Spleen (tissue), 11 donors: ENCODE measurements around the gene SPNS1. TPM values are rescaled to one million over a fixed set of nuclear protein-coding genes. Genes with fewer than 3 reads are reported as not detected.

Source experiments
- DNase-seq: peaks from one replicate; pipeline ENCODE4 v3.0.0-alpha.2; 2020
- H3K27ac ChIP-seq, 8 donors: fragments of 200-600 bp; sonication (generic) in 7 of 8; 1 replicate in 4 of 8; 2 replicates in 4 of 8; pipeline versions ENCODE4 v1.5.0 to v1.8.0; 2016 to 2021; ENCODE audit warnings: inconsistent platforms in 4 of 8, mild to moderate bottlenecking in 4 of 8, moderate library complexity in 1 of 8
- H3K27me3 ChIP-seq, 7 donors: fragments of 200-600 bp; sonication (generic) in 6 of 7; replicated peaks in 1 of 7; 1 replicate in 4 of 7; 2 replicates in 3 of 7; pipeline versions ENCODE4 v1.5.0 to v1.8.0; 2016 to 2021; ENCODE audit warnings: inconsistent platforms in 3 of 7, mild to moderate bottlenecking in 1 of 7
- H3K36me3 ChIP-seq, 6 donors: fragments of 200-600 bp; sonication (generic) in 5 of 6; 1 replicate in 4 of 6; 2 replicates in 2 of 6; pipeline versions ENCODE4 v1.5.0 to v1.8.0; 2016 to 2021; ENCODE audit warnings: inconsistent platforms in 2 of 6
- H3K4me1 ChIP-seq, 6 donors: fragments of 200-600 bp; sonication (generic) in 5 of 6; 1 replicate in 3 of 6; 2 replicates in 3 of 6; pipeline versions ENCODE4 v1.5.0 to v1.8.0; 2016 to 2021; ENCODE audit warnings: inconsistent platforms in 3 of 6
- H3K4me3 ChIP-seq, 8 donors: fragments of 200-600 bp; sonication (generic) in 7 of 8; 1 replicate in 4 of 8; 2 replicates in 4 of 8; pipeline versions ENCODE4 v1.5.0 to v1.8.0; 2016 to 2021; ENCODE audit warnings: inconsistent platforms in 4 of 8, mild to moderate bottlenecking in 4 of 8, moderate library complexity in 2 of 8
- H3K9me3 ChIP-seq, 8 donors: fragments of 200-600 bp; sonication (generic) in 7 of 8; 1 replicate in 4 of 8; 2 replicates in 4 of 8; pipeline versions ENCODE4 v1.5.0 to v1.8.0; 2016 to 2021; ENCODE audit warnings: inconsistent platforms in 4 of 8
- POLR2A ChIP-seq, 3 donors: fragments of 450-650 bp; IDR thresholded peaks; one replicate each; pipeline ENCODE4 v1.5.1; 2017; ENCODE audit warnings: antibody characterized with exemption in 3 of 3, mild to moderate bottlenecking in 1 of 3
- POLR2AphosphoS5 ChIP-seq, 3 donors: sonication (generic); formaldehyde crosslinking; IDR thresholded peaks; one replicate each; pipeline ENCODE4 v1.5.1; 2017; ENCODE audit warnings: antibody characterized with exemption in 3 of 3
- WGBS, 5 donors: extraction: QIAGEN DNeasy Blood & Tissue Kit in 3 of 5; methylation state at CpG; one replicate each; pipeline versions ENCODE4 v1.1.5 to v1.1.7; 2013 to 2018; 5-methylcytosine and 5-hydroxymethylcytosine counted together
- intact Hi-C: fragments of 100-400 bp; cut with DNase I; formaldehyde crosslinking; loops from one replicate; pipeline ENCODE4 v1.15.0; 2023; ENCODE audit warnings: low total_unique reads
- polyA plus RNA-seq, 3 donors: library from polyadenylated mRNA; stranded (reverse); fragments of 200-250 nt; gene quantifications; one replicate each; pipeline ENCODE4 v1.2.1, GENCODE V29; 2013
- total RNA-seq, 7 donors: library from RNA; depleted of rRNA in 3 of 7; stranded (reverse); fragments of >200 nt in 3 of 7; fragmentation: NEBNext Ultra II Directional in 4 of 7; extraction: Animal tissue kit (Norgen Biotek cat#: 25700) in 4 of 7; gene quantifications; one replicate each; pipeline versions ENCODE4 v1.1.0 to v1.2.1, GENCODE V29; 2016 to 2021
- TF ChIP-seq, protein P1 (sequence below), 11 experiments: fragments of 200-600 bp in 7 of 11; fragments of 450-650 bp in 4 of 11; sonication (generic) in 4 of 11; IDR thresholded peaks in 8 of 11; conservative IDR thresholded peaks in 3 of 11; 1 replicate in 7 of 11; 2 replicates in 4 of 11; pipeline versions ENCODE4 v1.4.0 to v1.8.0; 2016 to 2021; ENCODE audit warnings: antibody characterized with exemption in 11 of 11, inconsistent platforms in 4 of 11, mild to moderate bottlenecking in 1 of 11
- donor health status: healthy with polysubstance abuse.
- donor health status: DM: no; HTN: no; CAD: no; lungs with moderate emphysema.
- donor health status: DM: no; HTN: no; CAD: no.
- donor health status: Bipolar disorder and iron deficiency.
- donor health status: healthy.
- donor health status: DM: no; HTN: no; CAD: no.
- donor health status: DM: yes; HTN: yes; CAD: no.

Gene SPNS1
- total and polyA plus RNA-seq, 10 donors = 26.9 to 91.4 (median 30.9) TPM

DNA sequence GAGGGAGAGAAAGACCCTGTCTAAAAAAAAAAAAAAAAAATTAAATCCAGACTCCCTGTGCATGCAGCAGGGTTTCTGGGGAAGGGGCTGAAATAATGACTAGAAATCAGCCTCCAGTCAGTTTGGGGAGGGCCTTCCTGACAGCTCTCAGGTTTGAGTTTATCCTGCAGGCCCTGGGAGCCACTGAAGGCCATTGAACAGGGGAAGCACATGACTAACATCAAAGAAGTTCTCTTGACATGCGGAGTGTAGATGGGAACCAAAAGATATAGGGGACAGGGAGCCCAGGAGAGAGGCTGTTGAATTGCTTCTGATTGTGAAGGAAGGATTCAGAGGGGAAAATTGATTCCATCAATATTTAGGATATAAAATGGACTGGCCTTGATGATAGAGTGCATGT lies 46.8 kb upstream of the SPNS1 start:
- 72 to 88% (median 79%) methylated on average over 1 of the region's 1 CpG for WGBS, 5 donors
- intact Hi-C loops = no loop called here
- Histone ChIP-seq H3K9me3 (no peaks in the 10 kb centered on the region), H3K27ac (no peak overlapping the region), H3K4me3 (no peak overlapping the region), H3K36me3 (peaks cover 0 to 5% (median 0%) of the 10 kb centered on the region in 6 donors), H3K27me3 (no peaks in the 10 kb centered on the region), H3K4me1 (peaks cover 17 to 62% (median 37%) of the 10 kb centered on the region in 6 donors)
- TF ChIP-seq POLR2AphosphoS5 (IDR thresholded peaks at IDR 0.05) = no peak
- TF ChIP-seq, protein P1, sequence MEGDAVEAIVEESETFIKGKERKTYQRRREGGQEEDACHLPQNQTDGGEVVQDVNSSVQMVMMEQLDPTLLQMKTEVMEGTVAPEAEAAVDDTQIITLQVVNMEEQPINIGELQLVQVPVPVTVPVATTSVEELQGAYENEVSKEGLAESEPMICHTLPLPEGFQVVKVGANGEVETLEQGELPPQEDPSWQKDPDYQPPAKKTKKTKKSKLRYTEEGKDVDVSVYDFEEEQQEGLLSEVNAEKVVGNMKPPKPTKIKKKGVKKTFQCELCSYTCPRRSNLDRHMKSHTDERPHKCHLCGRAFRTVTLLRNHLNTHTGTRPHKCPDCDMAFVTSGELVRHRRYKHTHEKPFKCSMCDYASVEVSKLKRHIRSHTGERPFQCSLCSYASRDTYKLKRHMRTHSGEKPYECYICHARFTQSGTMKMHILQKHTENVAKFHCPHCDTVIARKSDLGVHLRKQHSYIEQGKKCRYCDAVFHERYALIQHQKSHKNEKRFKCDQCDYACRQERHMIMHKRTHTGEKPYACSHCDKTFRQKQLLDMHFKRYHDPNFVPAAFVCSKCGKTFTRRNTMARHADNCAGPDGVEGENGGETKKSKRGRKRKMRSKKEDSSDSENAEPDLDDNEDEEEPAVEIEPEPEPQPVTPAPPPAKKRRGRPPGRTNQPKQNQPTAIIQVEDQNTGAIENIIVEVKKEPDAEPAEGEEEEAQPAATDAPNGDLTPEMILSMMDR (IDR thresholded peaks at IDR 0.05 in 8 of 11, conservative IDR thresholded peaks at IDR 0.05 in 3 of 11) = no peak
- no peak for TF ChIP-seq POLR2A (IDR thresholded peaks at IDR 0.05)
- no peak for DNase-seq

DNA sequence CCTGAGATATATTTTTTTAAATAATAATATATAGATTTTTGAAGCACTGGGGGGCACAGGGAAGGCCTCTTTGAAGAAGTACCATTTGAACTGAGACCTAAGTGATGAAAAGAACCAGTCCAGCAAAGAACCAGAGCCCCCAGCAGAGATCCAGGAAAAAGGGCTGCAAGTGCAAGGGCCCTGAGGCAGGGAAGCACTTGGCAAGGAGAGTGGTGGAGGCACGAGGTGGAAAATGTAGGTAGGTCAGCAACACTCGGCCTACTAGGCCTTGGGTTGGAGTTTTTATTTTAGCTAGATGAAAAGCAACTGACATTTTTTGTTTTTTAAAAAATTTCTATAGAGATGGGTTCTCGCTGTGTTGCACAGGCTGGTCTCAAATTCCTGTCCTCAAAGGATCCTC lies 44.4 kb upstream of the SPNS1 start:
- DNase-seq = no peak
- intact Hi-C loops = no loop called here
- Histone ChIP-seq H3K9me3 (no peaks in the 10 kb centered on the region), H3K4me3 (no peak overlapping the region), H3K27ac (peak overlapping the region in 7 of 8 donors; percentile 10 to 88 (median 81)), H3K27me3 (no peaks in the 10 kb centered on the region), H3K36me3 (peaks cover 0 to 13% (median 0%) of the 10 kb centered on the region in 6 donors), H3K4me1 (peaks cover 6 to 65% (median 22%) of the 10 kb centered on the region in 6 donors)
- 76 to 84% (median 78%) methylated on average over 3 of the region's 3 CpGs for WGBS, 5 donors
- TF ChIP-seq POLR2AphosphoS5 (IDR thresholded peaks at IDR 0.05) (no peak), POLR2A (IDR thresholded peaks at IDR 0.05) (no peak)
- TF ChIP-seq, protein P1 (IDR thresholded peaks at IDR 0.05 in 8 of 11, conservative IDR thresholded peaks at IDR 0.05 in 3 of 11) = no peak

DNA sequence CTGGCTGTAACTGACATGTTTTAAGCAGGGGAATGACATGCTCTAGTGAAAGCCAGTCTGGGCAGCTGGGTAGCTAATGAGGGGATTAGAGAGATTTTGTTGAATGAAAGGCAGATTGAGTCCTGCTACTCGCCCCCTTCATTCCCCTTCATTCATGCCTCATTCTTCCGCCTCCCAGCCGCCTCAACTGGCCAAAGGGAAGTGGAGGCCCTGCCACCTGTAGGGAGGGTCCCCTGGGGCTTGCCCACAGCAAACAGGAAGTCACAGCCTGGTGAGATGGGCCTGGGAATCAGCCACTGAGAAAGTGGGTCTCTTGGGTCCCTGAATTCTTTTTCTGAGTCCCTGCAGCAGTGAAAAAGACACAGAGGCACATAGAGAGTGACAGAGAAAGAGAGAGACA lies 43.9 kb upstream of the SPNS1 start:
- Histone ChIP-seq H3K27me3 (no peaks in the 10 kb centered on the region), H3K4me3 (peak overlapping the region in 4 of 8 donors; percentile 49 to 74 (median 54)), H3K27ac (peak overlapping the region in 7 of 8 donors; percentile 11 to 88 (median 81)), H3K9me3 (no peaks in the 10 kb centered on the region), H3K36me3 (peaks cover 0 to 16% (median 0%) of the 10 kb centered on the region in 6 donors), H3K4me1 (peaks cover 6 to 68% (median 24%) of the 10 kb centered on the region in 6 donors)
- TF ChIP-seq POLR2AphosphoS5 (IDR thresholded peaks at IDR 0.05) (peak in 2 of 3 donors; percentile 80 to 83), POLR2A (IDR thresholded peaks at IDR 0.05) (no peak)
- DNase-seq = peak; percentile 86
- 32 to 53% (median 40%) methylated on average over 3 of the region's 3 CpGs for WGBS, 5 donors
- intact Hi-C loops = no loop called here

DNA sequence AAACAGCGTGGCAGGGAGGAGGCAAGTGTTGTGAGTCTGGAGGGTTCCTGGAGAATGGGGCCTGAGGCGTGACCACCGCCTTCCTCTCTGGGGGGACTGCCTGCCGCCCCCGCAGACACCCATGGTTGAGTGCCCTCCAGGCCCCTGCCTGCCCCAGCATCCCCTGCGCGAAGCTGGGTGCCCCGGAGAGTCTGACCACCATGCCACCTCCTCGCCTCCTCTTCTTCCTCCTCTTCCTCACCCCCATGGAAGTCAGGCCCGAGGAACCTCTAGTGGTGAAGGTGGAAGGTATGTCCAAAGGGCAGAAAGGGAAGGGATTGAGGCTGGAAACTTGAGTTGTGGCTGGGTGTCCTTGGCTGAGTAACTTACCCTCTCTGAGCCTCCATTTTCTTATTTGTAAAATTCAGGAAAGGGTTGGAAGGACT lies 42.8 kb upstream of the SPNS1 start, which contains the start of gene CD19:
Gene CD19, plus strand, starts transcription at position 171 of the 425 bp plus-strand sequence. Its CDS starts 30 bp downstream, at position 201.
- Histone ChIP-seq H3K27me3 (no peaks in the 10 kb centered on the region), H3K4me1 (peaks cover 8 to 68% (median 30%) of the 10 kb centered on the region in 6 donors), H3K4me3 (peak within 1 kb of the TSS; percentile 21 to 74 (median 46)), H3K27ac (peak within 1 kb of the TSS; percentile 41 to 88 (median 74)), H3K9me3 (no peaks in the 10 kb centered on the region), H3K36me3 (peaks cover 0 to 27% (median 0%) of the 10 kb centered on the region in 6 donors)
- peak; percentile 89 for DNase-seq
- TF ChIP-seq POLR2AphosphoS5 (IDR thresholded peaks at IDR 0.05) (peak; percentile 43 to 76 (median 68)), POLR2A (IDR thresholded peaks at IDR 0.05) (no peak)
- TF ChIP-seq, protein P1 (IDR thresholded peaks at IDR 0.05 in 8 of 11, conservative IDR thresholded peaks at IDR 0.05 in 3 of 11) = no peak
- WGBS, 5 donors = 70 to 85% (median 82%) methylated on average over 9 to 10 of the region's 10 CpGs
- intact Hi-C loops = no loop called here
